Measurements from ENCODE around the gene NEIL3.

DNA sequence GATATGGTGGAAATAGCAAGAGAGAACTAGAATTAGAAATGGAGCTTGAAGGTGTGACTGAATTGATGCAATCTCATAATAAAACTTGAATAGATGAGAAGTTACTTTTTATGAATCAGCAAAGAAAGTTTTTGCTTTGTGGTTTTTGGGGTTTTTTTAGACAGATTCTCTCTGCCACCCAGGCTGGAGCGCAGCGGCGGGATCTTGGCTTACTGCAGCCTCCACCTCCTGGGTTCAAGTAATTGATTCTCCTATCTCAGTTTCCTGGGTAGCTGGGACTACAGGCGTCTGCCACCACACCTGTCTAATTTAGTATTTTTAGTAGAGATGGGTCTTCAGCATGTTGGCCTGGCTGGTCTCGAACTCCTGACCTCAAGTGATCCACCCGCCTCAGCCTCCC lies 23.7 kb upstream of the NEIL3 start:
- no peak for TF ChIP-seq EP300 (IDR thresholded peaks at IDR 0.05)
- TF ChIP-seq, protein P1, sequence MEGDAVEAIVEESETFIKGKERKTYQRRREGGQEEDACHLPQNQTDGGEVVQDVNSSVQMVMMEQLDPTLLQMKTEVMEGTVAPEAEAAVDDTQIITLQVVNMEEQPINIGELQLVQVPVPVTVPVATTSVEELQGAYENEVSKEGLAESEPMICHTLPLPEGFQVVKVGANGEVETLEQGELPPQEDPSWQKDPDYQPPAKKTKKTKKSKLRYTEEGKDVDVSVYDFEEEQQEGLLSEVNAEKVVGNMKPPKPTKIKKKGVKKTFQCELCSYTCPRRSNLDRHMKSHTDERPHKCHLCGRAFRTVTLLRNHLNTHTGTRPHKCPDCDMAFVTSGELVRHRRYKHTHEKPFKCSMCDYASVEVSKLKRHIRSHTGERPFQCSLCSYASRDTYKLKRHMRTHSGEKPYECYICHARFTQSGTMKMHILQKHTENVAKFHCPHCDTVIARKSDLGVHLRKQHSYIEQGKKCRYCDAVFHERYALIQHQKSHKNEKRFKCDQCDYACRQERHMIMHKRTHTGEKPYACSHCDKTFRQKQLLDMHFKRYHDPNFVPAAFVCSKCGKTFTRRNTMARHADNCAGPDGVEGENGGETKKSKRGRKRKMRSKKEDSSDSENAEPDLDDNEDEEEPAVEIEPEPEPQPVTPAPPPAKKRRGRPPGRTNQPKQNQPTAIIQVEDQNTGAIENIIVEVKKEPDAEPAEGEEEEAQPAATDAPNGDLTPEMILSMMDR (IDR thresholded peaks at IDR 0.05) = no peak
- no peak for TF ChIP-seq POLR2A (IDR thresholded peaks at IDR 0.05)

Data from sigmoid colon (tissue), 4 donors.